ACHN (cell line): ENCODE data around the gene COASY.
"Not testable (repeated sequence)": the region's sequence is repeated elsewhere in the genome, so short reads cannot be mapped to it uniquely, and the experiment has no call there.

ENCODE experiments used
- DNase-seq: peaks from one replicate; pipeline ENCODE4 v3.0.0-alpha.2; 2015
- in situ Hi-C: cut with HindIII; loops from 2 replicates; pipeline ENCODE4 v1.10.0; 2017; ENCODE audit warnings: low sequenced_read_pairs, low pct_ligation_motif_present, low pct_unique_long_range_greater_than_20kb

Gene COASY

DNA sequence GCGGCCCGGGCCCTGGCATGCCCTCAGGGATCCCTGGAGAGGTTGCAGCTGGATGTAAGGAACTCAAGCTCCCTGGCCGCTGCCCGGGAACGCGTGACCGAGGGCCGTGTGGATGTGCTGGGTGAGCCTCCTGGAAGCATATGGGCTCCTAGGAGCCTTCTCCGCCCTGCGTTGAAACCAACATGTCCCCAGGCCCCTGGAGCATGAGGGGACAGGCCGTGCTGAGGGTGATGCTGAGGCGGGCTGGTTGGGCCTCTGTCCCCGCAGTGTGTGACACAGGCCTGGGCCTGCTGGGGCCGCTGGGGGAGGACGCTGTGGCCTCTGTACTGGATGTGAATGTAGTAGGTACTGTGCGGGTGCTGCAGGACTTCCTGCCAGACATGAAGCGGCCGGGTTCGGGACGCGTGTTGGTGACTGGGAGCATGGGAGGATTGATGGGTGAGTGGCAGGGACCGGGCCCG is 14.9 kb upstream of the COASY start:
- in situ Hi-C loops = no loop called here
- DNase-seq = no peak

DNA sequence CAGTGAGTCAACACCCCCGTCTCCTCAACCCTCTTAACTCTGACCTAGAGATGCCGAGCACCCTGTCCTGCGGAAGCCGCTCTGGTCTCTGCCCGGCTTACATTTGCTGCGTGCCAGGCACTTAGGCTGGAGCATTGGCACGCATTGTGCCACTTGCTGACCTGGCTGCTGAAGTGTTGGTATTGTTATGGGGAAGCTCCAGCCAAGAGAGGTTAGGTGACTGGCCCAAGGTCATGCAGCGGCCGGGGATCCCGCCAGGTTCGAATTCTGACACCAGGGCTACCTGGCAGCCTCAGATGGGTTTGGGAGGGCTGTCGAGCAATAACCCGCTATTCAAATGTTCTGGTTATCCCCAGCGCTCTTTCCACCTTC is 14.3 kb upstream of the COASY start:
- in situ Hi-C loops = no loop called here

DNA sequence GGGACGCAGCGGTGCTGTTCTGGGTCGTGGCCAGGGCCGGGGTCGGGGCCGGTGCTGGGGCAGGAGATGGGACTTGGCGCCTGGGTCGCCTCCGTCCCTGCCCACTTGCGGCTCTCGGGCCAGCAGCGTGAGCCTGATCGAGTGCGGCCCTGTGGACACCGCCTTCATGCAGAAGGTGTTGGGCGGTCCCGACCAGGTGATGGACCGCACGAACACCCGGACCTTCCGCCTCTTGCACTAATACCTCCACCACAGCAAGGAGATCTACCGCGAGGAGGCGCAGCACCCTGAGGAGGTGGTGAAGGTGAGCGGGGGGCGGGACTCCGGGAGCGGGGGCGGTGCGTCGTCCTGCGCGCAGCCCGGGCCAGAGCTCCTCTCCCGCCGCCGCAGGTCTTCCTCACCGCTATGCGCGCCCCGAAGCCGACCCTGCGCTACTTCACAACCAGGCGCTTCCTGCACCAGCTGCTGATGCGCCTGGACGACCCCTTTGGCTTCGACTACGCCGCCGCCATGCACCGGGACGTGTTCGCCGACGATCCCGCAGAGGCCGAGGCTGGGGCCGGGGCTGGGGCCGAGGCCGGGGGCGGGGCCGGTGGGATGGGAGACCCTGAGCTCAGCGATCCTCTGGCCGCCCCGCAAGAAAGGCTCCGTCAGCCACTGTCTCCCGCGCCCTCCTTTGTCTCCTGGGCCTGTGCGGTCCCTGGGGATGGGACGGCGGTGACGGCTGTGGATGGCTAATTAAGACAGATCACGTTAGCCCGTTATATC is 13.7 kb upstream of the COASY start:
- DNase-seq = peak; percentile 84
- in situ Hi-C loops = no loop called here

More for the DNA sequence above, 14.3 kb upstream of the COASY start:
- DNase-seq = no peak

DNA sequence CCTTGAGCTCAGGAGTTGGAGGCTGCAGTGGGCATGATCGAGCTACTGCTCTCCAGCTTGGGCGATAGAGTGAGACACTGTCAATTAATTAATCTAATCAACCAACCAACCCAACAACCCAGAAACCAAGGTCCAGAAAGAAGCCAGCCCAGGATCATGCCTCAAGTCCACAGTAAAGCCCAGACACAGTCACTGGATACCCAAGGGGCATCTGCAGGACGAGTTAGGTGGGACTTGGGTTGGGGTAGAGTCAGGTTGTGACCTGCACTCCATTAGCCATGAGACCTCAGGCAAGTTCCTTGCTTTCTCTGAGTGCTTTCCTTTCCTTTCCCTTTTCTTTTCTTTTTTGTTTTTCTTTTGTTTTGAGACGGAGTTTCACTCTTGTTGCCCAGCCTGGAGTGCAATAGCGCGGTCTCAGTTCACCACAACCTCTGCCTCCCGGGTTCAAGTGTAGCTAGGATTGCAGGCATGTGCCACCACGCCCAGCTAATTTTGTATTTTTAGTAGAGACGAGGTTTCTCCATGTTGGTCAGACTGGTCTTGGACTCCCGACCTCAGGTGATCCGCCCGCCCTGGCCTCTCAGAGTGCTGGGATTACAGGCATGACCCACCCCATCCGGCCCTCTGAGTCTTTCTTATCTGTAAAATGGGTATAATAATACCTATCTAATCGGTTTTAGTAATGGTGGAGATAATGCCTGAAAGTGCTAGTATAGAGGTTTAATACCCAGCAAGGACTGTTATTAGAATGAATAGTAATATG is 12.8 kb upstream of the COASY start:
- no peak for DNase-seq
- in situ Hi-C loops = no loop called here

DNA sequence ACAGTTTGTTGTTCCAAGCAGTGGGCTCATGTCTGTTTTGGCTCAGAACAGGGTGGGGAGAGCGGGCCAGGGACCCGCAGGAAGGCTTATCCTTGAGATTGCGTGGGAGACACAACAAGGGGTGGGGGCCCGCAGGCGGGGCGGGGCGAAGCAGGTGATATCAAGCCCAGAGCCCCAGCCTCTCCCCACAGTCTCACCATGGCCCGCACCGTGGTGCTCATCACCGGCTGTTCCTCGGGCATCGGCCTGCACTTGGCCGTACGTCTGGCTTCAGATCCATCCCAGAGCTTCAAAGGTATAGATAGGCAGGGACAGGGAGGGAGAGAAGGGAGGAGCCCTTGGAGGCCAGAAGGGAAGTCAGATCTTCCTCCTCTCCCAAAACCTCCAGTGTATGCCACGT is 9.2 kb upstream of the COASY start, which contains the start of gene HSD17B1:
Gene HSD17B1, plus strand, starts transcription at position 188 of the 400 bp plus-strand sequence. Its CDS starts 11 bp downstream, at position 199.
- DNase-seq, in situ Hi-C loops: not testable (repeated sequence)

DNA sequence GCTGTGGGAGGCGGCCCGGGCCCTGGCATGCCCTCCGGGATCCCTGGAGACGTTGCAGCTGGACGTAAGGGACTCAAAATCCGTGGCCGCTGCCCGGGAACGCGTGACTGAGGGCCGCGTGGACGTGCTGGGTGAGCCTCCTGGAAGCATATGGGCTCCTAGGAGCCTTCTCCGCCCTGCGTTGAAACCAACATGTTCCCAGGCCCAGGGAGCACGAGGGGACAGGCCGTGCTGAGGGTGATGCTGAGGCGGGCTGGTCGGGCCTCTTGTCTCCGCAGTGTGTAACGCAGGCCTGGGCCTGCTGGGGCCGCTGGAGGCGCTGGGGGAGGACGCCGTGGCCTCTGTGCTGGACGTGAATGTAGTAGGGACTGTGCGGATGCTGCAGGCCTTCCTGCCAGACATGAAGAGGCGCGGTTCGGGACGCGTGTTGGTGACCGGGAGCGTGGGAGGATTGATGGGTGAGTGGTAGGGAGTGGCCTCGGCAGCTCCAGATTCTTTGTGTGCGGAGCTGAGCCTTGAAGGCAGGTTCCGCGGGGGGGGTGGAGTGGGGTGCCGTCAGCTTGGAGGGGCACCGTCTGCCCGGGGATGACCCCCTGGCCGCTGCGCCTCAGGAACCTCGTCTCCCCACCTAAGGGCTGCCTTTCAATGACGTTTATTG is 8.7 kb upstream of the COASY start:
- in situ Hi-C loops = no loop called here
- DNase-seq = no peak

DNA sequence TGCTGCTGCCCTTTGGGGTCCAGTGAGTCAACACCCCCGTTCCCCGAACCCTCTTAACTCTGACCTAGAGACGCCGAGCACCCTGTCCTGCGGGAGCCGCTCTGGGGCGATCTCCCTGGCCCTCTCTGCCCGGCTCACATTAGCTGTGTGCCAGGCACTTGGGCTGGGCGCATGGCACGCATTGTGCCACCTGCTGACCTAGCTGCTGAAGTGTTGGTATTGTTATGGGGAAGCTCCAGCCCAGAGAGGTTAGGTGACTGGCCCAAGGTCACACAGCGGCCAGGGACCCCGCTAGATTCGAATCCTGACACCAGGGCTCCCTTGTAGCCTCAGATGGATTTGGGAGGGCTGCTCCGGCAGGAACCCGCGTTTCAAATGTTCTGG is 8.1 kb upstream of the COASY start:
- in situ Hi-C loops = no loop called here
- DNase-seq = peak; percentile 43

DNA sequence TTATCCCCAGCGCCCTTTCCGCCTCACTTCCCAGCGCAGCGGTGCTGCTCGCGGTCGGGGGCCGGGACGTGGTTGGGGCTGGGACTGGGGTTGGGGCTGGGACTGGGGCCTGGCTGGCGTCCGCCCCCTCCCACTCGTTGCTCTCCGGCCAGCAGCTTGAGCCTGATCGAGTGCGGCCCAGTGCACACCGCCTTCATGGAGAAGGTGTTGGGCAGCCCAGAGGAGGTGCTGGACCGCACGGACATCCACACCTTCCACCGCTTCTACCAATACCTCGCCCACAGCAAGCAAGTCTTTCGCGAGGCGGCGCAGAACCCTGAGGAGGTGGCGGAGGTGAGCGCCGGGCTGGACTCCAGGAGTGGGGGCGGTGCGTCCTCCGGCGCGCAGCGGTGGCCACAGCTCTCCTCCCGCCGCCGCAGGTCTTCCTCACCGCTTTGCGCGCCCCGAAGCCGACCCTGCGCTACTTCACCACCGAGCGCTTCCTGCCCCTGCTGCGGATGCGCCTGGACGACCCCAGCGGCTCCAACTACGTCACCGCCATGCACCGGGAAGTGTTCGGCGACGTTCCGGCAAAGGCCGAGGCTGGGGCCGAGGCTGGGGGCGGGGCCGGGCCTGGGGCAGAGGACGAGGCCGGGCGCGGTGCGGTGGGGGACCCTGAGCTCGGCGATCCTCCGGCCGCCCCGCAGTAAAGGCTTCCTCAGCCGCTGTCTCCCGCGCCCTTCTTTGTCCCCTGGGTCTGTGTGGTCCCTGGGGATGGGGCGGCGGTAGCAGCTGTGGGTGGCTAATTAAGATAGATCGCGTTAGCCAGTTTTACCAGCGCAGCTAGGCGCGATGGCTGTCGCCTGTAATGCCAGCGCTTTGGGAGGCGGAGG is 7.5 kb upstream of the COASY start:
- DNase-seq = peak; percentile 87
- in situ Hi-C loops = no loop called here

DNA sequence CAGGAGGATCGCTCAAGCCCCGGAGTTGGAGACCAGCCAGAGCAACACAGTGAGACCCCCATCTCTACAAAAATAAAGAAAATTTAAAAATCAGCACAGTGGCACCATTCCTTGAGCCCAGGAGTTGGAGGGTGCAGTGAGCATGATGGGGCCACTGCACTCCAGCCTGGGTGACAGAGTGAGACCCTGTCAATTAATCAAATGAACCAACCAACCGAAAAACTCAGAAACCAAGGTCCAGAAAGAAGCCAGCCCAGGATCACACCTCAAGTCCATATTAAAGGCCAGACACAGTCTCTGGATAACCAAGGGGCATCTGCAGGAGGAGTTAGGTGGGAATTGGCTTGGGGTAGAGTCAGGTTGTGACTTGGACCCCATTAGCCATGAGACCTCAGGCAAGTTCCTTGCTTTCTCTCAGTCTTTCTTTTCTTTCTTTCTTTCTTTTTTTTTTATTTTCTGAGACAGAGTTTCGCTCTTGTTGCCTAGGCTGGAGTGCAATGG is 6.8 kb upstream of the COASY start:
- in situ Hi-C loops = no loop called here

DNA sequence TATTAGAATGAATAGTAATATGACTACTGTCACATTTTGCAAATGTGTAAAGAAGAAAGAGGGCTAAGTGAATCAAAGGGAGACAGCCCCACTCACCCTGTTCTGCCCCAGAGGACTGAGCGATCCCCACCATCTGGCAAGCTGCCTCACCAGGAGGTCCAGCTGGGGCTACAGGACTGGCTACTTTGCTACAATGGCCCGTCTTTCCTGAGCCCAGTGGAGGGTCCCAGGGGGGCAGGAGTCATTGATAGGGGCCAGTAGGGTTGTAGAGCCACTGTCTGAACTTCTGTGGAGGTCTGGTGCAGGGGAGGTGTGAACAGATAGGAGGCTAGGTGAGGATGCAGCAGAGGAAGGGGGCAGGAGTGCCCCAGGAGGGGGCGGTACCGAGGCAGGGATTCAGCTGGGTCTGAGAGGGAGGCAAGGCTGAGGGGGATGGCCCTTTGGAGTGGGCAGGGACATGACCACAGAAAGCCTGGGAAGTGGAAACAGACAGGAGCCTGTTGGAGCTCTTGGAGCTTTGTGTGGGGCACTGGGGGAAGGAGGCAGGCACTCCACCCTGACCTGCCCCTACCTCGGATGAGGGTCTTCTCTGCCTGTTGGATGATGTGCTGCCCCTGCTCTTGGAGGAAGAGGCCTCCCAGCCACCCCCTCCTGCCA is 5.9 kb upstream of the COASY start:
- DNase-seq = peak; percentile 62

More for the DNA sequence above, 6.8 kb upstream of the COASY start:
- DNase-seq = no peak

DNA sequence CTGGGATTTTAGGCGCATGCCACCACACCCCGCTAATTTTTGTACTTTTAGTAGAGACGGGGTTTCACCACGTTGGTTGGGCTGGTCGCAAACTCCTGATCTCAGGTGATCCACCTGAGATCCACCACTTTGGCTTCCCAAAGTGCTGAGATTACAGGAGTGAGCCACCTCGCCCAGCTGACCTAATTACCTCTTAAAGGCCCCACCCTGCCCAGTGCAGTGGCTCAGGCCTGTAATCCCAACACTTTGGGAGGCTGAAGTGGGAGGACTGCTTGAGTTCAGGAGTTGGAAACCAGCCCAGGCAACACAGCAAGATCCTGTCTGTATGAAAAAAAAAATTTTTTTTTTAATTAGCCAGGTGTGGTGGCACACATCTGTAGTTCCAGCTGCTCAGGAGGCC is 2.9 kb upstream of the COASY start:
- no peak for DNase-seq
- in situ Hi-C loops = no loop called here

More for the DNA sequence above, 5.9 kb upstream of the COASY start:
- in situ Hi-C loops = not testable (repeated sequence)

DNA sequence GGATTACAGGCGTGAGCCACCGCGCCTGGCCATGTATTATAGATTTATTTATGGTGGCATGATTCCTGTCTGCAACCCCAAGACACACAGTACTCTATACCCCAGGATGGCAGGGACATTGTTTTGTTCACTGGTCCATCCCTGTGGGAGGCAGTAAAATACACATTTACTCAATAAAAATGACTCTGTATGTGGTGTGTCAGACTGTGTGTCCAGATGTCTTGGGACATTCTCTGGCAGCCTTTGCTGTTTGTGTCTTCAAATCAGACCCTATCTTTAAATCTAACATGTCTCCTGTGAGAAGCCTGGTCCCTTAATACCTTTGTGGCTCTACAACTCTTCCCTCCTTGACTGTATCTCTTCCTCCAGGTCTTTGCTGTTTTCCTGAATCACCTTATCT is 1.7 kb upstream of the COASY start:
- in situ Hi-C loops = no loop called here

DNA sequence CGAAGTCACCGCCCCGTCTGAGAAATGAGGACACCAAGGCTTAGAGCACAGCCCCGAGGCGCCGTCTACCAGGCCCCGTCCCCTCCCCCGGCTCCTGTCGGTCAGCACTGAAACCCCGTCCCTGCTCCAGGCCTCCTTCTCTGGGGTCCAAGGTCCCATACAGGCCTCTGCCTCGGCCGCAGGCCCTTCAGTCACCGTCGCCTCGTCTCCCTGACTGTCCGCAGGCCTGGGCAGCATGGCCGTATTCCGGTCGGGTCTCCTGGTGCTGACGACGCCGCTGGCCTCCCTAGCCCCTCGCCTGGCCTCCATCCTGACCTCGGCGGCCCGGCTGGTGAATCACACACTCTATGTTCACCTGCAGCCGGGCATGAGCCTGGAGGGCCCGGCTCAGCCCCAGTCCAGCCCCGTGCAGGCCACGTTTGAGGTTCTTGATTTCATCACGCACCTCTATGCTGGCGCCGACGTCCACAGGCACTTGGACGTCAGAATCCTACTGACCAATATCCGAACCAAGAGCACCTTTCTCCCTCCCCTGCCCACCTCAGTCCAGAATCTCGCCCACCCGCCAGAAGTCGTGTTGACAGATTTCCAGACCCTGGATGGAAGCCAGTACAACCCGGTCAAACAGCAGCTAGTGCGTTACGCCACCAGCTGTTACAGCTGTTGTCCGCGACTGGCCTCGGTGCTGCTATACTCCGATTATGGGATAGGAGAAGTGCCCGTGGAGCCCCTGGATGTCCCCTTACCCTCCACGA is 617 bp downstream of the COASY start:
- in situ Hi-C loops = no loop called here

More for the DNA sequence above, 1.7 kb upstream of the COASY start:
- no peak for DNase-seq

DNA sequence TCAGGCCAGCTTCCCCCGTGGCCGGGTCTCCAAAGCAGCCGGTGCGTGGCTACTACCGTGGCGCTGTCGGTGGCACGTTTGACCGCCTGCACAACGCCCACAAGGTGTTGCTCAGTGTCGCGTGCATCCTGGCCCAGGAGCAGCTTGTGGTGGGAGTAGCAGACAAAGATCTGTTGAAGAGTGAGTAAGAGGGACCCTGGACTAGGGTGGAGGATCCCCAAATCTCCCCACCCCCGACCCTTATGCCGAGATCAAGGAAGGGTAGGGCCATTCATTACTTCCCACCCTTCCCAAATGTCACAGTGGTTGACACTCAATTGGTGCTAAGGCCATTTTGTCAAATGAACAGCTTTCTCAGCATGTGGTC is 1.2 kb downstream of the COASY start:
- in situ Hi-C loops = no loop called here
- DNase-seq = no peak

More for the DNA sequence above, 617 bp downstream of the COASY start:
- DNase-seq = no peak

DNA sequence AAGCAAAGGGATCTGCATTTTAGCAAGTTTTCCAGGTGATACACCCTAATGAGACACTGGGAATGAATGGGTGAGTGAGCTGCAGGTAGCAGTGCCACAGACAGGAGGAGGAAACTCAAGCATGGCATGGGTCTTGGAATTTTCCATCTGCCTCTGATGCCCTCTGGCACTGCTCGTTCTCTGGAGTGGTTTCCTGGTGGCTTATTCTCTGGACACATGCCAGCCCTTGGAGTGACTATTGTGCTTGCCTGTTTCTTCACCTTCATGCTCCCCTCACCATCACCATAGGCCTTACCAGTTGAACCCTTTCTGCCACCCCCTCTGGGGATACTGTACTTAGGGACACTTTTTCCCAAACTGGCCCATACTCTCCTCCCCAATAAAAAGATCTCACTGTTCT is 1.6 kb downstream of the COASY start:
- in situ Hi-C loops = no loop called here
- no peak for DNase-seq

DNA sequence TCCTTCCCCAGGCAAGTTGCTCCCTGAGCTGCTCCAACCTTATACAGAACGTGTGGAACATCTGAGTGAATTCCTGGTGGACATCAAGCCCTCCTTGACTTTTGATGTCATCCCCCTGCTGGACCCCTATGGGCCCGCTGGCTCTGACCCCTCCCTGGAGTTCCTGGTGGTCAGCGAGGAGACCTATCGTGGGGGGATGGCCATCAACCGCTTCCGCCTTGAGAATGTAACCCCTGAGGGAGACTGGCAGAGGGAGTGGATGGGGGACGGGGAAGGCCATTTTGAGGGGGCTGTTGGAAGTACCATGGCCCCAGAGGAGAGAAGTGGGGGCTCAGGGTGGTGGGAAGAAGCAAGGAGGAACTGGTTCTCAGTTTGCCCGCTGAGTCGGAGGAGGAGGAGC is 2.0 kb downstream of the COASY start:
- no peak for DNase-seq
- in situ Hi-C loops = no loop called here

DNA sequence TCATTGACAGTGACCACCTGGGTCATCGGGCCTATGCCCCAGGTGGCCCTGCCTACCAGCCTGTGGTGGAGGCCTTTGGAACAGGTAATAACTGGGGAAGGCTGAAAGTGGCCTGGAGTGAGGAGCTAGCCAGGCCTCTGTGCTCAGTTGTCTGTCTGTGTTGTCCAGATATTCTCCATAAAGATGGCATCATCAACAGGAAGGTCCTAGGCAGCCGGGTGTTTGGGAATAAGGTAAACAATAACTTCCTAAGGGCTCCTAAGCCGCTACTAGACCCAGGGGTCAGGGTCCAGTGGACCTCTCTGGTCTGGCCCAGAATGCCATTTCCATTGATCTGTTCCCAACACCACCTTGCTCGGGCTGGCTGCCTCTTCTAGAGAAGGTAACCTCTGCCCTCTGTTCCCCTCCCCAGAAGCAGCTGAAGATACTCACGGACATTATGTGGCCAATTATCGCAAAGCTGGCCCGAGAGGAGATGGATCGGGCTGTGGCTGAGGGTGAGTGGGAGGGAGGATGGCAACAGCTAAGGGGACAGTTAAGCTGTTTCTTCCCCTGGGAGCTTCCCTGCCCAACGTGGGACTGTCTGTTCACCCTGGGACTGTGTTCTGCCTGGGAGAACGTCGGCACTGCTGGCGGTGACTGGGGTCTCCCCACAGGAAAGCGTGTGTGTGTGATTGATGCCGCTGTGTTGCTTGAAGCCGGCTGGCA is 3.0 kb downstream of the COASY start:
- in situ Hi-C loops = no loop called here
- no peak for DNase-seq
